Measurements from ENCODE around the gene SIRT3.
"Not testable (repeated sequence)": the region's sequence is repeated elsewhere in the genome, so short reads cannot be mapped to it uniquely, and the experiment has no call there.

The SIRT3 gene

DNA sequence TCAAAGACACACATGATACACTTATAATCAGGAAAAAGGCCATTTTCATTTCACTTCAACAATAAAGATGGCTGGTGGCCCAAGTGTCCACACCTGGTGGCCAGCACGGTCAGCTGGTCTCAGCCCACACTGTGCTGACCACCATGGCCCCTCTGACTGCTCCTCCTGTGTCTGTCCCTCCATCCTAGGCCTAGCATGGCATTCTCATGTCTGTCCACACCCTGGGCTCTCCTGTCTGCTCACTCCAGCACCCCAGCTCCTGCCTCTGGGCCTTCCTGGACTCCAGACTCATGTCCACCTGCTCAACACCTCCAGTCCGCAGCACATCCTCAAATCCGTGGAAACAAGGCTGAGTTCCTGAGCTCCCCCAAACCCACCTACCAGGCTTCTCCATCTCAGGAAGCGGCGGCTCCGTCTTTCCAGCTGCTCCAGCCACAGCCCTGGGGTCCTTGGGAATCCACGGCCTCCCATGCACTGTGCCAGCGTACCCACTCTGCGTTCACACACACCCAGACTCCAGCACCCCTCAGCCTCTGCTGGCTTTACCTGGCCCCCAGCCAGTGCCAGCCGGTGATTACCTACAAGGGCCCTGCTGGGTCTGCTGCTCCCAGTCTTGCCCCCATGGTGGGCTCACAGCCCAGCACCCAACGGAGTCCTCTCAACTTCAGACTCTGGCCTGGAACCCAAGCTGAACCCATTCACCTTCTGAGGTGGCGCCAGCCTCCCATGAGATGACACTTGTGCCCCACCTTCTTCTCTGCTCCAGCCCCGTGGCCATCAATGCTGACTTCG lies 13.9 kb downstream of the SIRT3 start:
- TF ChIP-seq POLR2A (IDR thresholded peaks at IDR 0.05; ENCODE audit: low read depth, low read length) = no peak
- DNase-seq (ENCODE audit: insufficient read length, low spot score) (no peak), FAIRE-seq (no peak)

DNA sequence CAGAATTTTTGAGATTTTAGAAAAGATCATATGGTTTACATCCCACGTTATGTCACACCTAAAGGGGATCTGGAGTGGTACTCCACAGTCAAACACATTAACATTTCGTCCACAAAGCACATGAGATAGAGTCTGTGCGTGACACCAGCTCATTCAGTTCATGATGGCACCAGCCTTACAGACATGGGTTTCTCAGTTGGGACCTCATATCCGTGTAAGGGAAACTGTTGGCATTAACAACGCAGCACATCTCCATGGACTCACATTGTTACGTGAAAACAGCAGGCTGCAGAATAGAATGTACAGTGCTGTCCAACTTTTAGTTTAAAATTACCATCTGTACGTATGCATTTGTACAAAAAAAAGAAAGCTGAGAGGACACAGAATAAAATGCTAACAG lies 14.6 kb downstream of the SIRT3 start:
- FAIRE-seq = no peak
- DNase-seq (ENCODE audit: insufficient read length, low spot score) = no peak
- TF ChIP-seq POLR2A (IDR thresholded peaks at IDR 0.05; ENCODE audit: low read depth, low read length) = no peak

DNA sequence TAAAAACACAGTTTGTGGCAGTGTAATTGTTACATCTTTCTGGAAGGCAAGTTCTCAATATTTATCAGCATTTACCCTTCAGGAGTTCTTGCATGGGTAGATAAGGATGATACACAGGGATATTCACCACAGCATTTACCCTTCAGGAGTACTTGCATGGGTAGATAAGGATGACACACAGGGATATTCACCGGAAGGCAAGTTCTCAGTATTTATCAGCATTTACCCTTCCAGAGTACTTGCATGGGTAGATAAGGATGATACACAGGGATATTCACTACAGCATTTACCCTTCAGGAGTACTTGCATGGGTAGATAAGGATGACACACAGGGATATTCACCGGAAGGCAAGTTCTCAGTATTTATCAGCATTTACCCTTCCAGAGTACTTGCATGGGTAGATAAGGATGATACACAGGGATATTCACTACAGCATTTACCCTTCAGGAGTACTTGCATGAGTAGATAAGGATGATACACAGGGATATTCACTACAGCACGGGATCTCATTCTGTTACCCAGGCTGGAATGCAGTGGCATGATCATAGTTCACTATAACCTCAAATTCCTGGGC lies 15.4 kb downstream of the SIRT3 start:
- DNase-seq (ENCODE audit: insufficient read length, low spot score); FAIRE-seq: not testable (repeated sequence)

DNA sequence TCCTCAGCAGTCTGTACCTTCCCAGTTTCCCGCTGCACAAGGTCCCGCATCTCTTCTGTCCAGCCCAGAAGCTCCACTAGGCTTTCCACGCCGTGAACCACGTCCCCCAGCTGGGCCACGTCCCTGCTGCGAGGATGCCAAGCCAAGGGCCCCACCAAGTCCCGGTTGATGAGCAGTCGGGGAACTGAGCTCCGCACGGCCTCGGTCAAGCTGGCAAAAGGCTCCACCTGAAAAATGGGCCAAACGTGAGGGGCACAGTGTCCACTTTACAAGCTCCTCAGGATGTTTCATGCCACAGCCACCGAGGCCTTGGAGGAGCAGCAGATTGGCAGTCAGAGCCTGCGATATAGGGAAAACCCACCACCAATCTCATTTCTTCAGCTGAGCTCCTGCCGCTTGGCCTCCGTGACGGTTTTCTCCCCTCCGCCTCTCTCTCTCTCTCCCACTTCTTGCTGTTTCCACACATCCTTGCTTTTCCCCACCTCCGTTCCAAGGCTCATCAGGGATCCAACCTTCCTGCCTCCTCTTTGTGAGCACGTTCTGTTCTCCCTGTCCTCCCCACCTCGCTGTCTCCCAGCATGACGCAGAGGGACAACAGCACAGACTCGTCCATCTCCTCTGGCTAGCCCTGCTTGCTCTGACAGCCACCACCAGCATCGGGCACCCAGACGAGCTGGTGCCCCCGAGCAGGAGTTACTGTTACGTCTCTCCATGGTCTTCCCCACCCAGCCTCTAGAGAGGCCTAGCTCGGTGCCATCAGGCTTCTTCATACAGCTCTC lies 17.1 kb downstream of the SIRT3 start:
- TF ChIP-seq POLR2A (IDR thresholded peaks at IDR 0.05; ENCODE audit: low read depth, low read length) = no peak
- FAIRE-seq (no peak), DNase-seq (ENCODE audit: insufficient read length, low spot score) (no peak)

DNA sequence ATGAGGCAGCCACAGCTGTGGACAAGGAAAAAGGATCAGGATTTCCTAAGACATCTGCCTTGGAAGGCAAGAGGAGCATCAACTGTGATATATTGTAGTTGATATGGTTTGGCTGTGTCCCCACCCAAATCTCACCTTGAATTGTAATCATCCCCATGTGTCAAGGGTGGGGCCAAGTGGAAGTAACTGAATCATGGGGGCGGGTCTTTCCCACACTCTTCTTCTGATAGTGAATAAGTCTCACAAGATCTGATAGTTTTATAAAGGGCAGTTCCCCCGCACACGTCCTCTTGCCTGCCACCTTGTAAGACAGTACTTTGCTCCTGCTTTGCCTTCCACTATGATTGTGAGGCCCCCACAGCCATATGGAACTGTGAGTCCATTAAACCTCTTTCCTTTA lies 18.4 kb downstream of the SIRT3 start:
- DNase-seq (ENCODE audit: insufficient read length, low spot score) (no peak), FAIRE-seq (no peak)

DNA sequence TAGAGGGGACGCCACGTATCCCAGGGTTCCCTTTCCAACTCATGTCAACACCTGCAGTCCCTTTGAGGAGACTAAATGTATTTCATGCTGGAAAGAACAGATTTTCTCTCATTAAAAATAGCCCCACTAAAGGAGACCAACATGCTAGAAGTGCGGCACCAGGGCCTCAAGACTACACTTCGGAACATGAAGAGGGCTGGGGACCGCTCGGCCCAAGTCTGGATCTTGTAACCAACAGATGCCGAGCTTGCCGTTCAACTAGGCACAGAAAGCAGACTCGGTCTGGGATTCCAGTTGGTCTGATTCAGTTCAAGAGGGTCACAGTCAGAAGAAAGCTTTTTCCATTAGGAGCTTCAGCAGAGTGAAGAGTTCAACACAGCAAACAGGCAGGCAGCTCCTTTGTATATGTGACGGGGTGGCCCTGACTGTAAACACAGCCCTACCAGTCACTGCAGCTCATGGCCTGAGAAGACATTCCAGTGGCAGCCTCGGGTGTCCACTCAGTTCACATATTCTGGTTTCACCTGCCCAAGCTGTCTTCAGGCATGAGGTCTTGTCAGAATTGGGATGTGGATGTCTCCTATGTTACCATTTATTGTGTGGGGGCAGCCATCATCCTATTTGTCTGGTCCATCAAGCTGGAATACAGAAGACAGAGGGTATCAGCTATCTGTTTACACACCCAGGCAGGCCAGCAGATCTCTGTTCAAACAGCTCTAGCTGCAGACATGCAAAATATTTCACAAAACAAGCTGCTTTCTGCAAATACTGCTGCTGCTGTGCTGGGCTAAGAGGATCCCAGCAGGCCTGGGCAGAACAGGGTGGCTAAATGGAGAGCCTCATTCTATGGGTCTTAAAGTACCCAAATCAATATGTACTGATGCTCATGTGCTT lies 19.8 kb downstream of the SIRT3 start:
- DNase-seq (ENCODE audit: insufficient read length, low spot score) (no peak), FAIRE-seq (no peak)
- no peak for TF ChIP-seq POLR2A (IDR thresholded peaks at IDR 0.05; ENCODE audit: low read depth, low read length)

More for the DNA sequence above, 18.4 kb downstream of the SIRT3 start:
- TF ChIP-seq POLR2A (IDR thresholded peaks at IDR 0.05; ENCODE audit: low read depth, low read length) = no peak

DNA sequence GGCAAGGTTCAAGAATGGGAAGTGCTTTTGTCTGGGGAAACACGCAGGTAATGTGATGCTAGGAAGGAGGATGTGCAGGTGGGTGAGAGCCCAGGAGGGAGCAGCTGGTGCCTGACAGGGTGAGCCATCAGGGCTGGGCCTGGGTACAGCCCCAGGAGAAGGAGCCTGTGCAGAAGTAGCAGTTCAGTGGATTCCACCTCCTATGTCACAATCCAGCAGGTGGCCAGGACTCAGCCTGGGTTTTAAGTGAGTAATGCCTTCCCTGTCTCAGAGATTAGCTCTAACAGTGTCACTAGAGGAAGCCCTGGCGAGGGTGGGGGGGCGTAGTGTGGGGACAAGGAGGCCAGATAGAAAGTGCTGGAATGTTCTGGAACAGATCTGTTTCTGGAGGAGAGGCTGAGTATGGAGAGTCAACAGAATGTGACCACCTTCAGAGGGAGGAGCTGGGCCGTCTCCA lies 20.5 kb downstream of the SIRT3 start:
- no peak for TF ChIP-seq POLR2A (IDR thresholded peaks at IDR 0.05; ENCODE audit: low read depth, low read length)
- no peak for FAIRE-seq

DNA sequence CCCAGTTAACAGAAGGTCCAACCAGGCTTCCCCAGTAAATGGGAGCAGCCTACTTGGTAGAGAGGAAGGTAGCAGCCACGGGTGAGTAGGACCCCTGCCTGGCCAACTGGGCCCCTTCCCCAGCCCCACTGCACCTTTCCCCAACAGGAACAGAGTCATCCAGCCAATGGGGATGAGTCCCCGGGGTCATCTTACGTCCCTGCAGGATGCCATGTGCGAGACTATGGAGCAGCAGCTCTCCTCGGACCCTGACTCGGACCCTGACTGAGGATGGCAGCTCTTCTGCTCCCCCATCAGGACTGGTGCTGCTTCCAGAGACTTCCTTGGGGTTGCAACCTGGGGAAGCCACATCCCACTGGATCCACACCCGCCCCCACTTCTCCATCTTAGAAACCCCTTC lies 22.1 kb downstream of the SIRT3 start:
- no peak for FAIRE-seq
- TF ChIP-seq POLR2A (IDR thresholded peaks at IDR 0.05; ENCODE audit: low read depth, low read length) = no peak
- DNase-seq (ENCODE audit: insufficient read length, low spot score) = no peak

More for the DNA sequence above, 20.5 kb downstream of the SIRT3 start:
- DNase-seq (ENCODE audit: insufficient read length, low spot score) = no peak

DNA sequence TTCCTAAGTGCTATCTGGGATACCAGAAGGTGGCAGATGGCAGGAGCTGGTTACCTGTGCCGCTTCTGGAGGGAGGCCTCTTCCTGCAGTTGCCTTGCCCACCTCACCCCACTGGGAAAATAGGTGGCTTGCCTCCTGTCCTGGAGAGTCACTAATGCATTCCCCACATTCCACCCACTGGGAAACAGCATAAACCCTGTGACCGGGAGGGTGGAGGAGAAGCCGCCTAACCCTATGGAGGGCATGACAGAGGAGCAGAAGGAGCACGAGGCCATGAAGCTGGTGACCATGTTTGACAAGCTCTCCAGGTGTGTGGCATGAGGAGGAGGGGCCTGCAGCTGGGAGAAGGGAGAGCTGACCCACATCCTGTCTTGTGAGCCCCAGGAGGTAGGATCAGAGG lies 23.0 kb downstream of the SIRT3 start:
- no peak for TF ChIP-seq POLR2A (IDR thresholded peaks at IDR 0.05; ENCODE audit: low read depth, low read length)
- DNase-seq (ENCODE audit: insufficient read length, low spot score) (no peak), FAIRE-seq (no peak)

DNA sequence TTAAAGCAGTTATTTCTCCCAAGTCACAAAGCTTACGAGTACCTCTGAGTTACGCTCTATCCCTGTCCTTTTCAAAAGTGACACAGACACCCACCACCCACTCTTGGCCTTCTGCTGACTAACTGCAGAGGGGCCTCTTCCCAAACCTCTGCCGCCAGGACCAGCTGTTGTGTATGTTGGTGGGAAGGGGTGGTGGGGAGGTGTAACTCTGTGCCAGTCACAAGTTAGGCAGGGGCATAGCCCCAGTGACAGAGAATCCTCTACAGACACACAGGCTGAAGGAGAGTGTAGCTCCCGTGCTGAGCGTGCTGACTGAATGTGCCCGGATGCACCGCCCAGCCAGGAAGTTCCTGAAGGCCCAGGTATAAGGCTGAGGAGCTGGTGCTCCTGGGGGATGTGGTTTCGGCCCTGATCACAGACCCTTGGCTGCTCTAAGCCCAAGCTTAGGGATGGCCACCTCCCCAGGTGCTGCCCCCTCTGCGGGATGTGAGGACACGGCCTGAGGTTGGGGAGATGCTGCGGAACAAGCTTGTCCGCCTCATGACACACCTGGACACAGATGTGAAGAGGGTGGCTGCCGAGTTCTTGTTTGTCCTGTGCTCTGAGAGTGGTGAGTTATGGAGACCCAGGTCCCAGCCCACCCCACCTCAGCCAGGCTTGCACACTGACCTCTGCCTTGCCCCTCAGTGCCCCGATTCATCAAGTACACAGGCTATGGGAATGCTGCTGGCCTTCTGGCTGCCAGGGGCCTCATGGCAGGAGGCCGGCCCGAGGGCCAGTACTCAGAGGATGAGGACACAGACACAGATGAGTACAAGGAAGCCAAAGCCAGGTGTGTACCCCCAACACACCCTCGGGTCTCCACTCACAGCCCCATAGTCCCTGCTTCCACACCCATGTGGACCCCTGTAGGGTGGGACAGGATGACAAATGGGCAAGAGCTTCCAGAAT lies 23.7 kb downstream of the SIRT3 start:
- FAIRE-seq (no peak), DNase-seq (ENCODE audit: insufficient read length, low spot score) (no peak)
- TF ChIP-seq POLR2A (IDR thresholded peaks at IDR 0.05; ENCODE audit: low read depth, low read length) = no peak

DNA sequence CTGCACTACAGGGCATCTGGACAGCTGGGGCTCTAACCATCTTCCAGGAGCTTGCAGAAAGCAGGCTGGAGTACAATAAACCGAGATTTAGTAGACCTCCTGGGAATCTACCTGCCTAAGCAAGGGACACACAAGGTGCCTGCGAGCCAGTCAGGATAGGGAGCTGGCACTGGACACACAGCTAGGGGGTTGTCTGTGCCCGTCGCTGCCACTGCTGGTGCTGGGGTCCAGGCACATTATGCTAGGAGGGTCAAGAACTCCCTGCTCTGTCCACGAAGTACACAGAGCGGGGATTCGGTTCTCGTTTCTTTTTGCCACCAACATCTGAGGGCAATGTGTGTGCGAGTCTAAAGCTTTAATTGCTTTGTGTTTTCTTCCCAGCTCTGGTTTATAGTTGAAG lies 24.4 kb downstream of the SIRT3 start:
- DNase-seq (ENCODE audit: insufficient read length, low spot score) (no peak), FAIRE-seq (no peak)
- no peak for TF ChIP-seq POLR2A (IDR thresholded peaks at IDR 0.05; ENCODE audit: low read depth, low read length)

DNA sequence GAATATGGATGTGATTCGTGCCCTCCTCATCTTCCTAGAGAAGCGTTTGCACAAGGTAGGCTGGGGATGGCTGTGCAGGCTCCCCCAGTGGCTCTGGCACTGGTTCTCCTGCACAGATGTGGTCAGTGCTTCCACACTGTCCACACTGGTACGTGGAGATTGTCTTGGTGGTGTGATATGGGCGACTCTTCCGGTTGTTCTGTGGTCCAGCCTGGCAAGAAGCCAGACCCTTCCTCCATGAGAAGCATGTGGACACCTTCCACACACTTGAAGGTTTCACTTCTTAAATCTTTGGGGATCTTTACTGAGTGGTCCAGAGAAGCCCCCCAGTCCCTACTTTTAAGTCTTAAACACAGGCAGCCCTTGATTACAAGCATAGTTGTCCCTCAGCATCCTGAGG lies 24.8 kb downstream of the SIRT3 start:
- no peak for TF ChIP-seq POLR2A (IDR thresholded peaks at IDR 0.05; ENCODE audit: low read depth, low read length)
- no peak for FAIRE-seq
- no peak for DNase-seq (ENCODE audit: insufficient read length, low spot score)

DNA sequence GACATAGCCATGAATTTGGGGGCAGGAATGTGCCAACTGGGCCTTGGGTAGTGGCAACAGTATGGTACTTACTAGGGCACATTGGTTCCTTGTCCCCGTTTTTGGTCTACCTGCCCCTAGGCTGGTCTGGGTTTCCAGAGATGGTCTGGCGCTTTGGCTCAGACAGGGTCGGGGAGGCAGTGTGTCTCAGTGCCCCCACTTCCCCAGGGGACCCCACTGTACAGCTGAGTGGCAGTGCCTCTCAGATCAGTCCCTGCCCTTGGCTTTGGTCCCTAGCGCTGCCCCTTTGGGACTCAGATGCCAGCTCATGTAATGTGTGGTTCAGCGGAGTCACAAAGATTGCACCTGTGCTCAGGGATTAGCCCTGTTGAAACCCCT lies 25.4 kb downstream of the SIRT3 start:
- TF ChIP-seq POLR2A (IDR thresholded peaks at IDR 0.05; ENCODE audit: low read depth, low read length) = no peak
- no peak for DNase-seq (ENCODE audit: insufficient read length, low spot score)
- FAIRE-seq = no peak

Data from H54 (cell line).